HepG2 (cell line): ENCODE measurements around the gene WNK4. TPM values are rescaled to one million over a fixed set of nuclear protein-coding genes. Genes with fewer than 3 reads are reported as not detected.
A peak's percentile ranks its signal among the peaks of the same experiment; 100 is the strongest.

Source experiments
- ARNTL ChIP-seq: sonication (generic); formaldehyde crosslinking; IDR thresholded peaks from 2 replicates; pipeline ENCODE4 v1.4.0; 2020; ENCODE audit warnings: mild to moderate bottlenecking, missing genetic modification reagents
- BHLHE40 ChIP-seq: IDR thresholded peaks from 2 replicates; pipeline ENCODE4 v1.6.1; 2011; ENCODE audit warnings: low read length, improper control_type of control experiment
- CENPT ChIP-seq: sonication (generic); formaldehyde crosslinking; IDR thresholded peaks from 2 replicates; pipeline ENCODE4 v1.8.0; 2022; ENCODE audit warnings: low read depth, mild to moderate bottlenecking, moderate library complexity, missing genetic modification reagents
- FOXK2 ChIP-seq: fragments of 450-650 bp; IDR thresholded peaks from 2 replicates; pipeline ENCODE4 v1.6.1; 2016
- HNRNPUL1 ChIP-seq: fragments of 200-400 bp; formaldehyde crosslinking; IDR thresholded peaks from 2 replicates; pipeline ENCODE4 v1.6.1; 2017; ENCODE audit warnings: low read depth, mild to moderate bottlenecking, low read length, moderate library complexity
- HOXA3 ChIP-seq: sonication (generic); formaldehyde crosslinking; IDR thresholded peaks from 2 replicates; pipeline ENCODE4 v1.5.0; 2020; ENCODE audit warnings: missing genetic modification reagents
- KLF16 ChIP-seq, 2 experiments: sonication (generic) in 1 of 2; formaldehyde crosslinking in 1 of 2; IDR thresholded peaks; 2 replicates each; pipeline versions ENCODE4 v1.6.1 to v1.8.0; 2016 to 2023; ENCODE audit warnings: missing genetic modification reagents in 2 of 2, missing compliant biosample characterization in 1 of 2
- MYC ChIP-seq: sonication (generic); formaldehyde crosslinking; IDR thresholded peaks from 2 replicates; pipeline ENCODE4 v1.9.0; 2021; ENCODE audit warnings: missing genetic modification reagents, borderline replicate concordance
- NCOR1 ChIP-seq: fragments of 200-600 bp; sonication (generic); IDR thresholded peaks from 2 replicates; pipeline ENCODE4 v1.7.0; 2017; ENCODE audit warnings: antibody characterized with exemption, low read length, borderline replicate concordance
- PHB2 ChIP-seq: fragments of 450-650 bp; IDR thresholded peaks from 2 replicates; pipeline ENCODE4 v1.6.1; 2018; ENCODE audit not compliant: partially characterized antibody
- POLR2A ChIP-seq, 2 experiments: IDR thresholded peaks; 2 replicates each; pipeline ENCODE4 v1.6.1; 2011; ENCODE audit warnings: low read depth in 2 of 2, low read length in 2 of 2, mild to moderate bottlenecking in 1 of 2, moderate library complexity in 1 of 2; ENCODE audit not compliant: insufficient read depth in 1 of 2
- PRMT3 ChIP-seq: sonication (generic); formaldehyde crosslinking; IDR thresholded peaks from 2 replicates; pipeline ENCODE4 v1.8.1; 2022; ENCODE audit warnings: low read depth, mild to moderate bottlenecking, moderate library complexity, missing genetic modification reagents, borderline replicate concordance
- SIX1 ChIP-seq: sonication (generic); formaldehyde crosslinking; IDR thresholded peaks from 2 replicates; pipeline ENCODE4 v1.4.0; 2020; ENCODE audit warnings: missing genetic modification reagents, borderline replicate concordance
- SMARCC2 ChIP-seq: fragments of 450-650 bp; IDR thresholded peaks from 2 replicates; pipeline ENCODE4 v1.6.1; 2017; ENCODE audit warnings: antibody characterized with exemption, mild to moderate bottlenecking
- TP53 ChIP-seq: sonication (generic); formaldehyde crosslinking; conservative IDR thresholded peaks from 2 replicates; pipeline ENCODE4 v1.4.0; 2020; ENCODE audit warnings: missing genetic modification reagents
- ZNF296 ChIP-seq: sonication (generic); formaldehyde crosslinking; conservative IDR thresholded peaks from 2 replicates; pipeline ENCODE4 v1.5.0; 2020; ENCODE audit warnings: mild to moderate bottlenecking, missing genetic modification reagents
- ZNF329 ChIP-seq: sonication (generic); formaldehyde crosslinking; IDR thresholded peaks from 2 replicates; pipeline ENCODE4 v1.9.0; 2021; ENCODE audit warnings: low read depth, mild to moderate bottlenecking, missing genetic modification reagents
- ZNF766 ChIP-seq: sonication (generic); formaldehyde crosslinking; IDR thresholded peaks from 2 replicates; pipeline ENCODE4 v1.5.0; 2020; ENCODE audit warnings: missing genetic modification reagents, borderline replicate concordance
- polyA plus RNA-seq, 8 experiments: library from polyadenylated mRNA; depleted of rRNA in 3 of 8; stranded (reverse) in 7 of 8; unstranded in 1 of 8; fragments of >200 nt; fragmentation: Illumina TruSeq in 4 of 8; extraction: Trizol in 4 of 8; gene quantifications; 2 replicates each; pipeline versions ENCODE4 v1.2.1 to v1.2.3, GENCODE V29; 2011 to 2016; ENCODE audit warnings: low read depth in 4 of 8, missing spikeins in 1 of 8, mixed read lengths in 1 of 8; ENCODE audit not compliant: insufficient read depth in 1 of 8
- total RNA-seq, 5 experiments: library from RNA; depleted of rRNA; stranded (reverse); fragments of >200 nt; fragmentation: Illumina TruSeq; extraction: Trizol; gene quantifications; 2 replicates each; pipeline ENCODE4 v1.2.3, GENCODE V29; 2016; ENCODE audit warnings: low read depth in 1 of 5
- TF ChIP-seq, protein P1 (sequence below): sonication (generic); formaldehyde crosslinking; IDR thresholded peaks from 2 replicates; pipeline ENCODE4 v1.4.0; 2020; ENCODE audit warnings: mild to moderate bottlenecking, missing genetic modification reagents, borderline replicate concordance
- TF ChIP-seq, protein P2 (sequence below): sonication (generic); formaldehyde crosslinking; IDR thresholded peaks from 2 replicates; pipeline ENCODE4 v1.4.0; 2020; ENCODE audit warnings: low read depth, mild to moderate bottlenecking, missing genetic modification reagents
- TF ChIP-seq, protein P3 (sequence below): sonication (generic); formaldehyde crosslinking; IDR thresholded peaks from 2 replicates; pipeline ENCODE4 v1.5.0; 2020; ENCODE audit warnings: mild to moderate bottlenecking, missing genetic modification reagents, moderate library complexity

WNK4 gene
- total and polyA plus RNA-seq, 2 of the 13 experiments (the other 11 are each of a cell fraction or from before 2014, with no cell fraction given) = 2.7 to 13.7 TPM

DNA sequence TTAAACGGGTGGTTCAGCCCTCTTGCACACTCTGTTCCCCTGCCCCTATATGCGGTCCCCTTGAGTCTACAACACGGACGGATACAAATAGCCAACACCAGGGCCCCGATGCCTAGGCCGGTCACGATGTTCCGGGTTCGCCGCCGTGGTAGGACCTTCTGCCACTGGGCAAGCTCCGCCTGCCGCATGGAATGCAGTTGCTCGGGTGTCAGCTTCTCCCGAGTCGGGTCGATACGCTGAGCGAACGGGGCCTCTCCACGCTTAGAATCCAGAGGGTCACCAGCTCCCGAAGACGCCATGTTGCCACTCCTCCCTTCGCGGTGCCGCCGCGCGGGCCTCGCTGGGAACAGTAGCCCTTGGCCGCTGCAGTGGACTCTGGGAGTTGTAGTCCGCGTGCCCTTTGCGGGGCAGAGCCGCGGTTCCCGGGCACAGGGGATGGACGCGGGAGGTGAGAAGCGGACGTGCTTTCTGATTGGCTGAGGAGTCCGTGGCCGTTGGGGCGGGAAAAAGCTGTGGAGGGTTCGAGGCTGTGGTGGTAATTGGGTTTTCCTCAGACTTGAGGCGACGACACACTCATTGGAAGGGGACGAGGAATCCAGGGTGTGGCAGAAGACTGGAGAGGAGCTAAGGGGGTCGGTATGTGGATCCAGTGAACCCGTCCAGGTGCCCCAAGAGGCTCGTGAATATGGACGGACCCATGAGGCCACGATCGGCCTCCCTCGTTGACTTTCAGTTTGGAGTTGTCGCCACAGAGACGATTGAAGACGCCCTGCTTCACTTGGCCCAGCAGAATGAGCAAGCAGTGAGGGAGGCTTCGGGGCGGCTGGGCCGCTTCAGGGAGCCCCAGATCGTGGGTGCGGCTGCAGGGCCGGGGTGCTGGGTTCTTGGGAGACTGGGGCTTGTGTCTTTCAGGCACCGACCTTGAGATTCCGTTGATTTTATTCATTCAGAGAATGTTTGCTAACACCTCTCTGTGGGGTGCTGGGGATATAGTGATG, 18.3 kb downstream of the WNK4 start, which contains the start of the genes CNTD1 and COA3 (continued):
- TF ChIP-seq, protein P1, sequence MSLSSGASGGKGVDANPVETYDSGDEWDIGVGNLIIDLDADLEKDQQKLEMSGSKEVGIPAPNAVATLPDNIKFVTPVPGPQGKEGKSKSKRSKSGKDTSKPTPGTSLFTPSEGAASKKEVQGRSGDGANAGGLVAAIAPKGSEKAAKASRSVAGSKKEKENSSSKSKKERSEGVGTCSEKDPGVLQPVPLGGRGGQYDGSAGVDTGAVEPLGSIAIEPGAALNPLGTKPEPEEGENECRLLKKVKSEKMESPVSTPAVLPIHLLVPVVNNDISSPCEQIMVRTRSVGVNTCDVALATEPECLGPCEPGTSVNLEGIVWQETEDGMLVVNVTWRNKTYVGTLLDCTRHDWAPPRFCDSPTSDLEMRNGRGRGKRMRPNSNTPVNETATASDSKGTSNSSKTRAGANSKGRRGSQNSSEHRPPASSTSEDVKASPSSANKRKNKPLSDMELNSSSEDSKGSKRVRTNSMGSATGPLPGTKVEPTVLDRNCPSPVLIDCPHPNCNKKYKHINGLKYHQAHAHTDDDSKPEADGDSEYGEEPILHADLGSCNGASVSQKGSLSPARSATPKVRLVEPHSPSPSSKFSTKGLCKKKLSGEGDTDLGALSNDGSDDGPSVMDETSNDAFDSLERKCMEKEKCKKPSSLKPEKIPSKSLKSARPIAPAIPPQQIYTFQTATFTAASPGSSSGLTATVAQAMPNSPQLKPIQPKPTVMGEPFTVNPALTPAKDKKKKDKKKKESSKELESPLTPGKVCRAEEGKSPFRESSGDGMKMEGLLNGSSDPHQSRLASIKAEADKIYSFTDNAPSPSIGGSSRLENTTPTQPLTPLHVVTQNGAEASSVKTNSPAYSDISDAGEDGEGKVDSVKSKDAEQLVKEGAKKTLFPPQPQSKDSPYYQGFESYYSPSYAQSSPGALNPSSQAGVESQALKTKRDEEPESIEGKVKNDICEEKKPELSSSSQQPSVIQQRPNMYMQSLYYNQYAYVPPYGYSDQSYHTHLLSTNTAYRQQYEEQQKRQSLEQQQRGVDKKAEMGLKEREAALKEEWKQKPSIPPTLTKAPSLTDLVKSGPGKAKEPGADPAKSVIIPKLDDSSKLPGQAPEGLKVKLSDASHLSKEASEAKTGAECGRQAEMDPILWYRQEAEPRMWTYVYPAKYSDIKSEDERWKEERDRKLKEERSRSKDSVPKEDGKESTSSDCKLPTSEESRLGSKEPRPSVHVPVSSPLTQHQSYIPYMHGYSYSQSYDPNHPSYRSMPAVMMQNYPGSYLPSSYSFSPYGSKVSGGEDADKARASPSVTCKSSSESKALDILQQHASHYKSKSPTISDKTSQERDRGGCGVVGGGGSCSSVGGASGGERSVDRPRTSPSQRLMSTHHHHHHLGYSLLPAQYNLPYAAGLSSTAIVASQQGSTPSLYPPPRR (CRISPR knock-in tag) = no peak
- TF ChIP-seq ARNTL (CRISPR knock-in tag) (peak; percentile 35; the same call in 1 of the 2 replicates), BHLHE40 (peak; percentile 23; the same call in 1 of the 2 replicates), SIX1 (CRISPR knock-in tag) (no peak), ZNF766 (peak; percentile 93; the same call in 1 of the 2 replicates), HNRNPUL1 (no peak), ZNF329 (CRISPR knock-in tag) (peak; percentile 83; the same call in 1 of the 2 replicates), ZNF296 (CRISPR knock-in tag) (0 out of 2 replicates have a peak, but pooled peaks have one; percentile 63), SMARCC2 (no peak), HOXA3 (CRISPR knock-in tag) (peak; percentile 97), CENPT (CRISPR knock-in tag) (0 out of 2 replicates have a peak, but pooled peaks have one; percentile 37), KLF16 (CRISPR knock-in tag; IDR thresholded peaks at IDR 0.05) (peak in 1 of 2 experiments; percentile 96; a peak in 3 of 4 replicates), NCOR1 (0 out of 2 replicates have a peak, but pooled peaks have one; percentile 32), PHB2 (no peak), POLR2A (IDR thresholded peaks at IDR 0.05; ENCODE audit: insufficient read depth in 1 of 2, low read depth in 2 of 2, low read length in 2 of 2) (peak; percentile 77 to 92), PRMT3 (peak; percentile 95; the same call in 1 of the 2 replicates), MYC (CRISPR knock-in tag) (peak; percentile 92), FOXK2 (peak; percentile 90), TP53 (CRISPR knock-in tag) (no peak)
- TF ChIP-seq, protein P2, sequence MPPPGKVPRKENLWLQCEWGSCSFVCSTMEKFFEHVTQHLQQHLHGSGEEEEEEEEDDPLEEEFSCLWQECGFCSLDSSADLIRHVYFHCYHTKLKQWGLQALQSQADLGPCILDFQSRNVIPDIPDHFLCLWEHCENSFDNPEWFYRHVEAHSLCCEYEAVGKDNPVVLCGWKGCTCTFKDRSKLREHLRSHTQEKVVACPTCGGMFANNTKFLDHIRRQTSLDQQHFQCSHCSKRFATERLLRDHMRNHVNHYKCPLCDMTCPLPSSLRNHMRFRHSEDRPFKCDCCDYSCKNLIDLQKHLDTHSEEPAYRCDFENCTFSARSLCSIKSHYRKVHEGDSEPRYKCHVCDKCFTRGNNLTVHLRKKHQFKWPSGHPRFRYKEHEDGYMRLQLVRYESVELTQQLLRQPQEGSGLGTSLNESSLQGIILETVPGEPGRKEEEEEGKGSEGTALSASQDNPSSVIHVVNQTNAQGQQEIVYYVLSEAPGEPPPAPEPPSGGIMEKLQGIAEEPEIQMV (CRISPR knock-in tag) = peak; percentile 92
- TF ChIP-seq, protein P3, sequence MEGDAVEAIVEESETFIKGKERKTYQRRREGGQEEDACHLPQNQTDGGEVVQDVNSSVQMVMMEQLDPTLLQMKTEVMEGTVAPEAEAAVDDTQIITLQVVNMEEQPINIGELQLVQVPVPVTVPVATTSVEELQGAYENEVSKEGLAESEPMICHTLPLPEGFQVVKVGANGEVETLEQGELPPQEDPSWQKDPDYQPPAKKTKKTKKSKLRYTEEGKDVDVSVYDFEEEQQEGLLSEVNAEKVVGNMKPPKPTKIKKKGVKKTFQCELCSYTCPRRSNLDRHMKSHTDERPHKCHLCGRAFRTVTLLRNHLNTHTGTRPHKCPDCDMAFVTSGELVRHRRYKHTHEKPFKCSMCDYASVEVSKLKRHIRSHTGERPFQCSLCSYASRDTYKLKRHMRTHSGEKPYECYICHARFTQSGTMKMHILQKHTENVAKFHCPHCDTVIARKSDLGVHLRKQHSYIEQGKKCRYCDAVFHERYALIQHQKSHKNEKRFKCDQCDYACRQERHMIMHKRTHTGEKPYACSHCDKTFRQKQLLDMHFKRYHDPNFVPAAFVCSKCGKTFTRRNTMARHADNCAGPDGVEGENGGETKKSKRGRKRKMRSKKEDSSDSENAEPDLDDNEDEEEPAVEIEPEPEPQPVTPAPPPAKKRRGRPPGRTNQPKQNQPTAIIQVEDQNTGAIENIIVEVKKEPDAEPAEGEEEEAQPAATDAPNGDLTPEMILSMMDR (CRISPR knock-in tag) = peak; percentile 42
